COR-L47 (cell line): Measurements from ENCODE around the gene ONECUT3.

ENCODE experiments used
- DNase-seq: peaks from one replicate; lab custom pipeline; 2025; lab: John Stamatoyannopoulos, UW

Gene ONECUT3

DNA sequence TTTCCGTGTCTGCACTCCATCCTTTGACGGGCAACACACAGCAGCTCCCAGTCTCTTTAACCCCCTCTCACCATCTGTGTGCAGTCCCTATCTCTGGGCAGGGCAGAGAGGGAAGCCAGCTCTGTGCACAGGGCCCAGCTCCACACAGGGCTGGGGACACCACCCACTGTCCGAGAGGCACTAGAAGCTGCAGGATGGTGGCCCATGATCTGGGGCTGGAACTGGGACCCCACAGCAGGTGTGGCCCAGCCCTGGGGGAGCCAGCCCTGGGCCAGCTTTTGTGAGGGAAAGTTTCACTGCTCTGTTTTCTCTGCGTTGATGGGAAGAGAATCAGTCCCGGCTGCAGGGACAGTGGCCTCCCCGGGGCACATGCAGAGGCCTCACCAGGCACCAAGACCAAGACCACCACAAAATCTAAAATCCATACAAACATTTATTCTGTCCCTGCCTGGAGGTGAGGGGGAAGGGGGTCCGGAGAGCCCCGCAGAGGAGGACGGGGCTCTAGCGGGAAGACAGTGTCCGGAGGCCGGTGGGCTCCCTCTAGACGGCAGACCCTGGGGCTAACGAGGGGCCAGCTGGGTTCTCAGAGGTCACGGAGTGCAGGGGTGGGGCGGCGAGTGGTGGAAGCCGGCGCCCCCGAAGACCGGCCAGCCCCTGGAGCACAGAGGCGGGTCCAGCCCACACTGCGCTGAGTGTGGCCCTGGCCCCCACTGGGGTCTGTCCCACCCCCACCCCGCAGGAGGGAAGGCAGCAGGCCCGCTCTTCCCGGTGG, 61.7 kb downstream of the ONECUT3 start:
- DNase-seq = no peak

DNA sequence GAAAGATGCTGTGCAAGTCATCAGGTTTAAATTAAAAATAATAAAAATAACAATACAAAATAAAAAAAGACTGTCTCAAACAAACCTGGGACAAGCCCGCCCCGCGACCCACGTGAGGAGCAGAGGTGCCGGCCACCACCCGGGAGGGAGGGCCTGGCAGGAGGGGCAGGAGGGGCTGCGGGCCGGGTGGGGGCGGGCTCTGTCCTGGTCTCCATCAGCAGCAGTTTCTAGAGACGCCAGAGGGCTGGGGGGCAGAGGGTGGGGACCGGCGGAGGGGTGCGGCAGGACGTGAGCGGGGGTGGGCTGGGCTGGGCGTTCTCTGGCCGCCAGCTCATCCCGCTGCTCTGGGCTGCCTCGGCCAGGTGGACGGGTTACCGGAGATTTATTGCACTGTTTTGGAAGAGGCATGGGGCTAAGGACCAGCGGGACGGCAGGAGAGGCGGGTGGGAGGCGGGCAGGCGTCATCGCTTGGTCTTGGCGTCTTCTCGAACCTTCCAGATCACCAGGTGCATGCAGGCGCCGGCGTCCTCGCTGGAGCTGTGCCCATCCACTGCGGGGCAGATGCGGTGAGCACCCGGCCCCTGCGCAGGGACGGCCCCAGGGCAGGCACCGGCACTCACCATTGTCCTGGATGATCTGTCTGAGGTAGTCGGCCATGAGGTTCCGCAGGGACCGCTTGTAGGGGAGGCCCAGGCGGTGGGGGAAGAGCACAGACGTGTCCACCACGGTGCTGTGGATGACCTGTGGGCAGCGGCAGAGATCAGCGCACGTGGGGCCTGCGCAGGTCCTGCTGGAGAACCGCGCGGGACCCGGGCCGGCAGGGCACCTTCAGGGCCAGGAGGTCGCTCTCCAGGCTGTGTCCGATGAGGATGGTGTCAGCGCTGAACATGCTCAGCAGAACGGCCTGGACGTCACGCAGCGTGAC, 62.6 kb downstream of the ONECUT3 start:
- DNase-seq = no peak

DNA sequence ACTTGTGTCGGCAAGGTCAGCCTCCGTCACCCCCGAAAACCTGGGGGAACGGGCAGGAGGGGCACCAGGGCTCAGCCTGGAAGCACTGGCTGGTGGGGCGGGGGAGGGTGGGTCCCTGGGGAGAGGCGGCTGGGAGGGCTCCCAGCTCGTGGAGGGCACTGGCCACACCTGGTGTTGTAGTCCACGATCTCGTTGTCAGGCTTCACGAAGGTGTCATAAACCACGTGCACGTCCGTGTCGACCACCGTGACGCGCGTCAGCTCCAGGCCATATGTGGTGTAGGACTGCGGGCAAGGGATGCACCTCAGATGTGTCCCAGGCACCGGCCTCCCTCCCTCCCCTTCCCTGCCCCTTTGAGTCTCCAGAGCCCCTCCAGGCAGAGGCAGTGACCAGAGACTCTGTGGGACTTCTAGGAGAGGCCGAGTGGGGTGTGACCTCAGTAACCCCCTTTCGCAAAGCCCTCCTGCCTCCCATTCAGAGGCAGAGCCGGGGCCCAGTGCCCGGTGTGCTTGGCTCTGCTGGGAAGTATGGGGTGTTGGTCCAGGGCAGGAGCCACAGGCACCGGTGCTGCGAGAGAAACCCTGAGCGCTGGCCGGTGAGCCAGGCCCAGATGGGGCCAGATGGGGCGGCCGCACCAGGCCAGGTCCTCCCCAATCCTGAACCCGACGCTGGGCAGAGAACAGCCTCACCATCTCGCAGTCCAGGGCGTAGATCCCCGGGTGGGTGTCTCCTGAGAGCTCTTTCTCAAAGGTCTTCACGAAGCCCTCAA, 63.4 kb downstream of the ONECUT3 start:
- DNase-seq = no peak

DNA sequence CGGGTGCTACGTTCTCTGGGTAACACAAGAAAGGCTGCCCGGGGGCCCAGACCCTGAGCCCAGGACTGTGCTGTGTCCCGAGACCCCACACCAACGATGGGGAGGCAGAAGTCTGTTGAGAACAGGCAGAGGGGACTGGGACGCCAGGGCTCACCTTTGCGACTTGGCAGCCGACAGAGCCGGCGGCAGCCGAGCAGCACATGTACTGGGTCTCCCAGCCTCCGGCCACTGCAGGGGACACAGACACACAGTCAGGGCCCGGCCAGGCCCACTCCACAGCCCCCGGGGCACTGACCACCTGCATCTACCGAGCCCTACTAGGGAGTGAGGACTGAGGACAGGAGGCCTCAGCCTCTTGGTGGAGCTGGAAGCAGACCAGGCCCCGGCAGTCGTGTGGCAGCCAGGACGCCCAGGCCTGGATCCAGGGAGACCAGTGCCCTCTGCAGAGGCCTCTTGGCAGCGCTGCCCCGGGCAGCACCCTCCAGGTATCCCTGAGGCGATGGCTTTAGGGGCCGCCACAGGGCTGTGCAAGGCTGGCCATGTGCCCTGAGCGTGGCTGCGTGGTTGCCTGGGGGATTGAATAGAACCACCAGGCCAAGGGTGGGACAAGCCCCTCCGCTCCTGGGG, 64.4 kb downstream of the ONECUT3 start:
- DNase-seq = no peak

DNA sequence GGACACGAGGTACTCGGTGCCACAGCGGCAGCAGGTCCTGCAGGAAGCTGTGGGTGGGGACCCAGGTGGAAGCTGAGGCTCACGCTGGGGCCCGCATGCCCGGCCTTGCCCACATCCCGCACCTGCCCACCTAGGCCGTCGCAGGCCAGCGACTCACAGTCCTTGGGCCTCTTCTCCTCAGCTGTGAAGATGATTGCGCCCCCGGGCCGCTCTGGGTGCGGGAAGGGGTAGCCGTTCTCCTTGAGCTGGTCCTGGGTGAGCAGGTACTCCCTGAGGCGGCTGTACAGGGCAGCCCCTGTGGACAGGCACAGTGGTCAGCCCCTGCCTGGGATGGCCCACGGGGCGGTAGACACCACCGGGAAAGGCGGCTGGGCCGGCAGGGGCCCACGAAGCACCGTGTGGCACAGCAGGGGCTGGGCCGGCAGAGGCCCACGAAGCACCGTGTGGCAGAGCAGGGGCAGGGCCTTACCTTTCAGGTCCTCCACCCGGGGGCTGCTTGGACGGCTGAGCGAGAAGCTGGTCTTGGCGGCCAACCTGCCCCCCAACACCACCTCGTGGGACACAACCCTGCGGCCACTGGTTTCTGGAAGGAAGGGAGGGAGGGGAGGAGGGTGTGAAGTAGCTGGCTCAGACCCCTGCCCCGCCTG, 65.4 kb downstream of the ONECUT3 start:
- no peak for DNase-seq

DNA sequence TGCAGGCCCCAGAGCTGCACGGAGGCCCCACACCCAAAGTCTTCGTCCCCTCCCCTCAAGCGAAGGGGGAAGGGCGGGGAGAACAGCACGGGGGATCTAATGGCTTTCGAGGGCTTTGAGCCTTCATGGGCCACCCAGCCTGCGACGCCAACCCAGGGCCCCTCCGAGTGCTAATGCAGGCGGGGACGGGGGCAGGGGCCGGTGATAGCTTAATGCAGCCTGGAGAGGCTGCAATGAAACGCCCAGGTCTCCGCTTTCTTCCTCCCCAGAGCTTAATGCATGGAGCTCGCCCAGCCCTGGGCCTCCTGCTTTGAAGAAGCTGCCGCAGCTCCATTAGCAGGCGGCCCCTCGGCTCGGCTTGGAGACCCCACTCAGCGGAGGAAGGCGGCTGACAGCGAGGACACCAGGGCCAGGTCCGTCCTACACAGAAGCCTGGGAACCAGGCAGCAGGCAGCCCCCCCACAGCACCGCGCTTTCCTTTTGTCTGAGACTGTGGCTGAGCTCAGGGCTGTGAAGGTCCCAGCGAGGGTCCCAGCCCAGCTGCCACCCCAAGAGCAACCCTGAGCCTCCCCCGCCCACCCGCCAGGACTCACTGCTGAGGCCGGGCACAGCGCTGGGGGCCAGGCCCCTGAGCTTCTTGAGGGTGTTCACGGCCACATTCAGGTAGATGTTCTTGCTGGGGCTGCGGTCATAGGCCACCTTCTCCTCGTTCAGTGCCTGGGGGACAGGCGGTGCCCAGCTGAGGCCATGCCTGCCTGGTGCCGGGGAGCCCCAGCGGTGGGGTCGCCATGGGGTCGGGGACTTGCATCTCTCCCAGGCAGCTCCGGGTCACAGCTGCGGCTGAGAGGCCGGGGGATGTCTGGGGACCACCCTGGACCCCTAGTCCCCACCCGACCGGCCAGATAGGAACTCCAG, 66.3 kb downstream of the ONECUT3 start:
- DNase-seq = no peak

DNA sequence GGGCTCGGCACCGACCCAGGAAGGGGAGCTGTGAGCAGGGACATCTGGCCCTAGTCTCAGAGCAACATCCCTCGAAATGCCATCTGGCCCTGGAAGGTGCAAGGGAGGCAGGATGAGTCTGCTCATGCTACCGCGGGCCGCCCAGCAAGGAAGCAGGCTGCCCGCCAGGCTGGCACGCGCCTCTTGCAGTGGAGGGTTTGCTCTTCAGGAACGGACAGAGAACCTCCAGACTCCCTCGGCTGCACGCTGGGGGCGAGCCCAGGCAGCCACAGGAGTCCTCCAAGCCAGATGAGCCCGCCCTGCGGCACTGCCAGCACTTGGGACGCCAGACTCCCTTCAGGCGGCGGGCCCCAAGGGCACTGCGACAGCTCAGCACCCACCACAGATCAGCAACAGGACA, 68.9 kb downstream of the ONECUT3 start:
- no peak for DNase-seq

DNA sequence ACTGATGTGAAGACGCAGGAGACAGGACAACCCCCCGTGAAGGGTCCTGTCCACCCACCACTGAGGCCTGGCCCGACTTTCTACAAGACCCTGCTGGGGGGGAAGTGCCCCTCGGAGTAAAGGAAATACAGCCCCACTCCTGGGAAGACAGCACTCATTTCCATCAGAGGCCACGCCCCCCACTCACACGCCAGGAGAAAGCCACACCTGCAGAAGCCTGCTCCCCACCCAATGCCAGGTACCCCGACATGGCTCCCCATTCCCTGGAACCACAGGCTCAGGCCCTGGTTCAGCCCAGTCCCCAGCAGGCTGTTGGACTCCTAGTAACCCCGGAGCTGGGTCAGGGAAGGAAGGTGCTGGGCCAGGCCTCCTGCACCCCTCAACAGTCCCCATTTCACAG, 69.7 kb downstream of the ONECUT3 start:
- DNase-seq = no peak

DNA sequence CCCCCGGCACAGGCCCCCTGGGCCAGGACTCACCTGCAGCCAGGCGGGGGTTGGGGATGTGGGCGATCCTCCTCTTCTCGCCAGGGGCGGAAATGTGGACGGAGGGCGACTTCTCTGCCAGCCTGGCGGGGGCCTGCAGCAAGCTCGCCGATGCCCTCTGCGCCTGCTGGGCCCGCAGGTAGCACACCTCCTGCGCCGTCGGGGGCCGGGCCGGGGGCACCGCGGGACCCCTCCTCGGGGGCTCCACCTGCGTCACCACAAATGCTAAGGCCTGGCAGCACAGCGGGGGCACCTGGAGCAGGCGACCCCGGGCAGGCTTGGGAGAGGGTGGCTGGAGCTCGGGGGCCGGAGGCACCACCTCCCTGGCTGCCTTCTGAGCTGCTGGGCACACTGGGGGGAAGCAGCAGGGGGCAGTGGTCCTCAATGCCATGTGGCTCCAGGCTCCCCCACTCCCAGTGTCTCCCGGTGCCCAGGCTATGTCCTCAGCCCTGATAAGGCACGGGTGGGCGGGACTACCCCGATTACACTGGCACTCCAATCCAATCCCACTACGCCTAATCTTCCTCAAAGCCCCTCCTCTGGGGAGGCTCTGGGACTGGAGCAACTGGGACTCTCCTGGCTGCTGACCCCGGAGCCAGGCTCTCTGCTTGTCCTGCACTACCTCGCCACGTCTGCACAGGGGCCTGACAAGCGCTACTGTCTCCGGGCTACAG, 70.4 kb downstream of the ONECUT3 start:
- no peak for DNase-seq

DNA sequence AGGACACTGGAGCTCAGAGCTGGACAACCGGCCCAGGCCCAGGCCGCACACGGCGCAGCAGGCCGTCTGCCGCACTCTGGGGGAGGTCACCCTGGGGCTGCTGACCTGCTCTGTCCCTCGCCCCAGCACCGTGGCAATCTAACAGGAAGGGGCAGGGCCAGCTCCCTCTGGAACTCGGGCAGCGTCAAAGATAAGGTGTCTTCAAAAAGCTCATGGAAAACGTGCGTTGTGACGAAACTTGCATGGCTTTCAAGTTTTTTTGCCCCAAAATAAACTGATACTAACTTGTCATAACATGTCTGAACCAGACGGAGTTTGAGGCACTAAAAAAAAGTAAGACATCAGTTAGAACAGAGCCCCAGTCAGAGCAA, 70.9 kb downstream of the ONECUT3 start:
- no peak for DNase-seq

DNA sequence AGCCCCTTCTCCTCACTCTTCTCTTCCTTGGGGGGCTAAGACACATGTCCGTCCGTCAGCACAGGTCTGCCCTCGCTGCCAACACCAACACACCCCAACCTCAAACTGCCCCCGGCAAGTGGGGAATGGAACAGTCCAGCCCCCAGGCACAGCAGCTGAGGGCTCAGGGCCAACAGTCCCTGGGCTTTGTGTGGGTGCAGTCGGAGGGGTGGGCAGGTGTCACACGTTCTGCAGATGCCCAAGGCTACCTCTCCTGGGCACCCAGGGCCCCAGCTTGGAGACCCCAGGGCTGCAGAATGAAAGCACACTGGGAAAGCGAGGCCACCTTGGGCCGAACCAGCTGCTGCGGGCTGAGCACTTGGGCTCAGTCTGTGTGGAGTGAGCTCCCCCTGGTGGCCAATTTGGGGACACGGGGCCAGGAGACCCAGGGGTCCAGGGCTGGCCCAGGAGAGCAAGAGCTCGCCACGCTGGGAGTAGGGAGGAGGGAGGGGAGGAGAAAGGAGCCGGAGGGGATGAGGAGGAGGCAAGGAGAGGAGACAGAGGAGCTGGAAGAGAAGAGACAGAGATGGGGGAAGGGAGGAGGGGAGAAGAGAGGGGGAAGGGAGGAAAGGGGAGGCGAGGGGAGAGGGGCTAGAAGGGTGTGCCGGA, 72.7 kb downstream of the ONECUT3 start:
- peak; percentile 70 for DNase-seq

DNA sequence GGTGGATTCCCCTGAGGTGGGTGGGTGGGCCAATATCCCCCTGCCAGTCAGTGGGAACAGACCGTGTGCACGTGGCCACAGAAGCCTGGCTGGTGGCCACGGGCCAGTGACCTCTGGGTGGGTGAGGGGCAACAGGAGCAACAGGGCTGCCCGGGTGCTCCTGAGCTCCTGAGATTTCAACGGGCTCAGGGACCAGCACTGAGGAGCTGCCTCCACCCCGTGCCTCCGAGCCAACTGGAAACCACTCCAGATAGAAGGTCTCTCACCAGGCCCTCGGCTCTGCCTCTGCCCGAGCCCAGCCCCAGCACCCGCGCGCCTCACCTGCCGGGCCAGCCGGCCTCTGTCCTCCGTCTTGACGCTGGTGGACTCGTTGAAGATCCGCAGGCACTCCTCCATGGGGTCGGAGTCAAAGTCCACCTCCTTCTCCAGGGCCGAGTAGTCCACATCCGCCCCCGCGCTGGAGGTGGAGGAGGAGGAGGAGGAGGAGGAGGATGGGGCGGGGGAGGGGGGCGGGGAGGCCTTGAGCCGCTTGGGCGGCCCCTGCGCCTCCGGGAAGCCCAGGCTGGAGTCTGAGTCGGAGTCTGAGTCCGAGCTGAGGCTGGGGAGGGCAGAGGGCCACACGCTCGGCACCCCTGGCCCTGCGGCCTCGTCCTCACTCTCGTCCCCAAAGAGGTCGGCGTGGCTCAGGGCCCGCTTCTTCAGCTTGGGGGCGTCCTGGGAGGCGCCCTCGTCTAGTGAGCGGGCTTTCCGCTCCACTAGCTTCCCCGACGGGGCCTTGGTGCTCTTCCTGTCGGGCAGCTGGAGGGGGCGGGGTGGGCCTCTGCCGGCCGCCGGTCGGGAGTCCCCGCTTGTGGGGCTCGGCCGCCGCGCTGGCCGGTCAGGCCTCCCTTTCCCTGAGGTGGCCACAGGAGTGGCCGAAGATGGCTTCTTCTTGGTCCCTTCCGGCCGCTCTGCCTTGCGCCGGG, 73.5 kb downstream of the ONECUT3 start:
- DNase-seq = no peak

DNA sequence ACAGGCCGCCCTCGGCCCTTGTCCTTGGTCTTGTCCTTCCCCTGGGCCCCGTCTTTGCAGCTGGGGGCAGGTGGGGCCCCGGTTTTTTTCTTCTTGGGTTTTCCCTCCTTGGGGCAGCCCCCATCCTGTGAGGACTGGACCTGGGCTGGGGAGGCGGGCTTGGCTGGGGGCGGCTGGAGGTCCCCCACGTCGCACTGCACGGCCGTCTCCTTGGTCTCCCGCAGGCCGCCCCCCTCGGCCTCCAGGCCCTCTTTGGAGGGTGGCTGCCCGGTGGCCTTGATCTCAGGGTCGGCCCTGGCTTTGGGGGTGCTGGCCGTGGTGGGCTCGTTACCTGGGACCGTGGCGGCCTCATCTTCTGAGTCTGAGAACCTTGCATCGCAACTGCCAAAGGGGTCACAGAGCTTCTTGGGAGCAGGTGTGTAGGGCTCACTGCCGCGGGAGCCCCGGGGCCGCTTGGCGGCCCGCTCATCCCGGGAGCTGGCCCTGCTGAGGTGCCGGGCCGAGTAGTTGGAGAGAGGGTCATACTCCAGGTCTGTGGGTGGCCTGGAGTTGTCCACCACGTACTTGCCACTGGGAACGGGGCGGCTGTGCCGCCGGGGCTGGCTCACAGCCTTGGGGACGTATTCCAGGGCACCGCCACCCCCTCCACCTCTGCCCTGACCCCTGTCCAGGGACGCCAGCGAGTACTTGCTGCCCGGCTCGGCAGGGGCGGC, 74.4 kb downstream of the ONECUT3 start:
- DNase-seq = no peak

DNA sequence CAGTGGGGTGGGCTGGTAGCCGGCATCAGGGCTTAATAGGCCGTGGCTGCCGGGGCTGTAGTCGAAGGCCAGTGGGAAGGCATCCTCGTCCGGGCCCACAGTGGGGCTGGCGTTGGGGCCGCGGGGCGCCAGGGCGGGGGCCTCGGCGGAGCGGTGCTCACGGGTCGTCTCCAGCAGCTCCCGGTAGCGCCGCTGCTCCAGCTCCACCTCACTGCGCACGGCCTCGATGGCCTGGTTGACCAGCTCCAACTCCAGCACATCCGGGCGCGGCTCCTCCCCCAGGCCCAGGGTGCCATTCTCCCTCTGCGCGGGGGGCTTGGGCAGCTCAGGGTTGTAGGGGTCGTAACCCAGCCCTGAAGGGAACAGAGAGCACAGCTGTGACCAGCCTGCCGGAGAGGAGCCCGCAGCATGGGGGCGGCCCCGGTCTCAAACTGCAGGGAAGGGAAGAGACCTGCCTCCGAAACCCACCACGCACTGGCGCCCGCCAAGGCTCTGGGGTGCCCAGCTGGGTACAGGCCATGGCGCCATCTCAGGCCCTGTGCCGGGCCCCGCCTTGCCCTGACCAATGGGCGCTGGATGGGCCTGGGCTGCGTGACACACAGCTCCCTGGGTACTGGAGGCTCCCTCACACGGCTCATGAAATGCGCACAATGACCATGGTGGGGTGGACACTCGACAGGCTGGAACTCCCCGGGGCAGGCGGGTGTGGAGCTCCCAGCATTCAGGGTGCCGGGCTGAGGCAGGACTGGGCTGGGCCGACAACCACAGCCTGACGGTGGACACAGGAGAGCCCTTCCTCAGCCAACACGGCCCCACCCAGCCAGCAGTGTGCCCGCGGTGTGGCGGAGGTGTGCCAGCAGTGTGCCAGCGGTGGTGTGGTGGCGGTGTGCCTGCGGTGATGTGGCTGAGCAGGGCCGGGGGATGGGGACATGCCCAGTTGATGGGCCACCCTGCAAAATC, 75.3 kb downstream of the ONECUT3 start:
- no peak for DNase-seq

DNA sequence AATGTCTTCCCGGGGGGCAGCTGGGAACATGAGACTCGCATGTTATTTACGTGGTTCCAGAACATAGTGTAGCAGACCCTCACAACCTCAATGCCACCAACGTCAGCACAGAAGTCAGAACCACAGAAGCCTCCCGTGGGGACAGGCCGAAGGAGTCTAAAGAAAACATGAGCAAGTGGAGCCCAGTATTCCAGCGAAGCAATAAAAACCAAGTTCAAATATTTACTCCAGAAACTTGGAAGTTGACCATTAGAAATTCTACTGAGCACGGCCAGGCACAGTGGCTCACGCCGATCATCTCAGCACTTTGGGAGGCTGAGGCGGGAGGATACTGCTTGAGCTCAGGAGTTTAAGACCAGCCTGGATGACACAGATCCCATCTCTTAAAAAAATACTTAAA, 76.7 kb downstream of the ONECUT3 start:
- no peak for DNase-seq

DNA sequence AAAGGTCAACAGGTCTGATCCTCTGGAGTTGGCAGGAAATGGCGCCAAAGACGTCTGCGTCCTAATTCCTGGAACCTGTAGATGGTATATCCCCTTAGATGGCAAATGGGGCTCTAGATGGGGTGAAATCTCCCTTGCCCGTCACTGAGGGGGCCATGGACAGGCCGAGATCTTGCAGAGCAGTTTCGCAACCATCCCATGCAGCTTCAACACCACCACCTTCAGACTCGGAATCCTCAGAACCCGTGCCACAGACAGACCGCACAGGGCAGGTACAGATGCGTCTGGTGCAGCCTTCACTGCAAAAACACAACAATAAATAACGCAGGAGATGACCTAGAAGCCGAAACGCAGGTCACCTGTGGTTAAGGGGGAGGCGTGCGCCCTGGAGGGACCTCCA, 77.3 kb downstream of the ONECUT3 start:
- DNase-seq = no peak
